Measurements from ENCODE around the gene C19orf38. TPM values are rescaled to one million over a fixed set of nuclear protein-coding genes. Genes with fewer than 3 reads are reported as not detected.
A peak's percentile ranks its signal among the peaks of the same experiment; 100 is the strongest.

The C19orf38 gene
- total RNA-seq, 1 donor from 2014 or later, result not detected

GRCh38 chr19:10878253-10878652 lies 30.0 kb downstream of the C19orf38 start:
- ATAC-seq, result no peak

GRCh38 chr19:10881403-10882107 lies 33.3 kb downstream of the C19orf38 start:
- ATAC-seq, result no peak

DNA sequence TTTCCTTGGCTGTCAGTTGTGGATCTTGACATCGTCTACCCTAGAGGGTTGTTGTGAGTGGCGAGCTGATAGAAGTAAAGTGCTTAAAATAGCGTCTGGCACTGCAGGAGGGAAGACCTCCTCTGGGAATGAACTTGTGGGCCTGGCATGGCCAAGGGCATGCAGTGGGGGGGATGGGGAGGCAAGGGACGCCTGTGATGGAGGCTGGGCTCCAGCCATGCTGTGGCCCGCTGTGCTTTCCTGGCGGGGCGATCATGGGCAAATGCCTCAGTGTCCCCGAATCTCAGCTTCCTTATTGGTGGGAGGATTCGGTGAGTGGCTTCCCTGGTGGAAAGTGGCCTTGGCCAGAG lies 33.9 kb downstream of the C19orf38 start:
- no peak for ATAC-seq

DNA sequence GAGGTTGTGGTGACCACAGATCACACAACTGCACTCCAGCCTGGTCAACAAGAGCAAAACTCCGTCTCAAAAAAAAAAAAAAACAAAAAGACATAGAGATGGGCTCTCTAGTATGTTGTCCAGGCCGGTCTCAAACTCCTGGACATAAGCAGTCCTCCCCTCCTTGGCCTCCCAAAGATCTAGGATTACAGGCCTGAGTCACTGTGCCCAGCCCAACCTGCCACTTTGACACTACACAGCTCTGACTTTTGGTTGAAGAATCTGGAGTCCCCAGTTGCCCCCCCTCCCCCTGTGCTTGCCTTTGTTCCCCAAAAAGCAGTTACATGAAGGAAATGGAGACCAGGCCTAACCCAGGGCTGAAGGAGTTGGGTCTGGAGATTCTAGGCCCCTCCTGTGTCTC lies 36.1 kb downstream of the C19orf38 start:
- ATAC-seq, result peak; percentile 12

DNA sequence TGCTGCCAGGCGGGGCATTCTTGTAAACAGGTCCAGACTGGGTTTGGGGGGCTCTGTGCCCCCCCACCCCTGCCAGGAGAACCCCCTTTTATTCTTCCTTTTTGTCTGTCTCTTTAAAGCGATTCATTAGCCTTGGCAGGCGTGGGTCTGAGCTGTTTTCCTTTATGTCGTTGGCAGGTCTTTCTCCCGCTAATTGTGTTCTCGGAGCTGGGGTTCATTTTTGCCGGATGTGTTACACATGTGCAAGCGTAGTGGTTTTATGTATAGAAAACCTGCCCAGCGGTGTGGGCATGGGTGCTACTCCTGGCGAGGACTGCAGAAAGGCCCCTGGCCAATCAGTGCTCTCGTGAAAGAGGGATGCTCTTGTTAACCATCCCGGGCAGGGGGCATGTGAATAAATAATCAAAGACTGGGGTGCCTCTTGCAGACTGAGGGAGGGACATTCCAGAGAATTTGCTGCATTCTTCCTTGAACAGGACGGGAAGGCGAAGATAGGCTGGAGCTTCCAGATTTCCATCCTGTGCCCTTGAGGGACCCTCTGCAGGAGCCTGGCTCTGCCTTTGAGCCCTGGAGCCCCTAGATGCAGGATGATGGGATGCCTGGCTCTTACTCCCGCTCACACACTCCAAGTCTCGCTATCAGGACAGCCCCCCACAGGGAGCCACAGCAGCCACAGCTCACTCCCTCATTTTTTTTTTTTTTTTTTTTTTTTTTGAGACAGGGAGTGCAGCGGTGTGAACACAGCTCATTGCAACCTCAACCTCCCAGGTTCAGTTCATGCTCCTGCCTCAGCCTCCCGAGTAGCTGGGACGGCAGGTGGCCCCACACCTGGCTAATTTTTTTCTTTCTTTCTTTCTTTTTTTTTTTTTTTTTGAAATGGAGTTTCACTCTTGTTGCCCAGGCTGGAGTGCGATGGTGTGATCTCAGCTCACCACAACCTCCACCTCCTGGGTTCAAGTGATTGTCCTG lies 37.3 kb downstream of the C19orf38 start:
- ATAC-seq, result no peak

DNA sequence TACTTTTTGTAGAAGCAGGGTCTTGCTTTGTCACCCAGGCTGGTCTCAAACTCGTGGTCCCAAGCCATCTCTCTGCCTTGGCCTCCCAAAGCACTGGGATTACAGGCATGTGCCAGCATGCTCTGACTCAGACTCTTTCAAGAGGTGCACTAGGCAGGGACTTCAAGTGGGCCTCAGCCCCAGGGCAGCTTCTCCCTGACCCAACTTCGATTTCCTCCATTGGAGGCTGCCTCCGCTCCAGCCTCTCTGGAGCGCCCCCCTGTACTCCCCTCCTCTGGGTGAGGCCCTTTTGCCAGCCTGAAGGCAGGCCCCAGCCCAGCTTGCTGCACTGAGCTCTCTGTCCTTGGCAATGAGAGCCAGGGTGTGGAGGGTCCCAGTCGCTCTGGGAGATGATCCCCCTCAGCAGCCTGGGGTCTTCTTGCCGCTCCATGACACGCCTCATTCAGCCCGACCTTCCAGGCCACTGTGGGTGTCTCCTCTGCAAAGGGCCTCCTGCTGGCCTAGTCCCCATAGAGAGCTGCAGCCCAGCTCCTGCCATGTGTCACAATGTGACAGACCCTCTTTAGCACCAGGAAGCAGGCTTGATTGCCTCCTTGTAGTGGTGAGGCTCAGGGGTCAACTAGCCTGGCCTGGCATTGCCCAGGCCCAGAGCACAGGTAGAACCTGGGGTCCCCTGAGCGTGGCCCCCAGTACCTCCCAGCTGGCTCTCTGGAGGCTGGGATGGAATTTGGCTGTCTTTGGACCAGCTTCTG lies 39.6 kb downstream of the C19orf38 start:
- ATAC-seq, result no peak

DNA sequence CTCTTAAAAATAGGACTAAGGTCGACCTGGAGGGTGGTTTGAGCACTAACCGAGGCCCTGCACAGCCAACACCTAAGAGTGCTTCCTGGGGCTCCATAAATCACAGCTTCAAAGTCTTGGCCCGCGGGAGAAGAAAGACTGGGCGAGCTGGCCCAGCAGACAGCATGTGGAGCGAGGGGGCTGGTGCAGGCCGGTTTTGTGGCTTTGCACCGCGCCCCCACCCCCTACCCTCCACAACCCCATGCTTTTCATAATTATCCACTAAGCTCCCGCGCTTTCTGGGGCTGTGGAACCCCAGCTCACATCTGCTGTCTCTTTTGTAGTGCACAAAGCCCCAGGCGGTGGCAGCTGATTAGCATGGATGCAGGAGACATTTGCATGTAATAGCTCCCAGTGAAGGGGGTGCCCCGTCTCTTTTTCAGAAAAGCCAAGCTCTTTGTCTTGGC lies 40.2 kb downstream of the C19orf38 start:
- peak; percentile 4 for ATAC-seq

DNA sequence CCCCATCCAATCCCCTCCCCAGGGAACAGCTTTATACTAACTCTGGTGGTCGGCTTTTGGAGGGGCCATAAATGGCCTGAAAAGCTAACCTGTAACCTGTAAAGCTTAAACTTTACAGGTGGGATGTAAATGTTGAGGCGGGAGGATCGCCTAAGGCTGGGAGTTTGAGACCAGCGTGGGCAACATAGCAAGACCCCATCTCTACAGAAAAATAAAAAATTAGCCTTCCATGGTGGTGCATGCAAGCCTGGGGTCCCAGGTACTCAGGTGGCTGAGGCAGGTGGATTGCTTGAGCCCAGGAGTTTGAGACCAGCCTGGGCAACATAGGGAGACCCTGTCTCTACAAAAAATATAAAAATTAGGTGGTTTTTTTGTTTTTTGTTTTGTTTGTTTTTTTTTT lies 41.7 kb downstream of the C19orf38 start:
- ATAC-seq, result no peak

- peak; percentile 89 for ATAC-seq
These were observed 43.3 kb downstream of the C19orf38 start for GRCh38 chr19:10891405-10892086.

DNA sequence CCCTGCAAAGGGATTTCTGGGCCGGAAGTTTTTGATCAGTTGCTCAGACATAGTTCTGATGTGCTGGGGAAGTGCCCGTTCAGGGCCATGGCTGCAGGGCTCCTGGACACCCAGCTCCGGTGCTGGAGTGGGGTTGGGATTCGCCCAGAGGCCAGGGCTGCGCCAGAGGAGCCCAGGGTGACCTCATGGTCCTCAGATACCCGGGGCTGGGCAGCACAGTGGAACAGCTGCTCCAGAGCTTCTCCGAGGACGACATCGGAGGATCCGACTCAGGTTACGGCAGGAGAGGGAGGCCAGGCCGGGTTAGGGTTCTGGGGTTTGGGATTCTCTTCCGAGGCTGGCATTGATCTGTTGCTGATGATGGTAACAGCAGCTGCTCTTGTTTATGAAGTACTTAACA lies 44.0 kb downstream of the C19orf38 start:
- ATAC-seq, result no peak

DNA sequence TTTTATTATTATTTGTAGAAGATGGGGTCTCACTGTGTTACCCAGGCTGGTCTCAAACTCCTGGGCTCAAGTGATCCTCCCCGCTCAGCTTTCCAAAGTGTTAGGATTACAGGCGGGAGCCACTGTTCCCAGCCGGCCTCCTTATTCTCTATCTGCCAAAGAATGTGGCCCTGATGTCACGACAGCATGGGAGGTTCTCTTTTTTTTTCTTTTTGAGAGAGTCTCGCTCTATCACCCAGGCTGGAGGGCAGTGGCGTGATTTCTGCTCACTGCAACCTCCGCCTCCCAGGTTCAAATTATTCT lies 46.6 kb downstream of the C19orf38 start:
- no peak for ATAC-seq

DNA sequence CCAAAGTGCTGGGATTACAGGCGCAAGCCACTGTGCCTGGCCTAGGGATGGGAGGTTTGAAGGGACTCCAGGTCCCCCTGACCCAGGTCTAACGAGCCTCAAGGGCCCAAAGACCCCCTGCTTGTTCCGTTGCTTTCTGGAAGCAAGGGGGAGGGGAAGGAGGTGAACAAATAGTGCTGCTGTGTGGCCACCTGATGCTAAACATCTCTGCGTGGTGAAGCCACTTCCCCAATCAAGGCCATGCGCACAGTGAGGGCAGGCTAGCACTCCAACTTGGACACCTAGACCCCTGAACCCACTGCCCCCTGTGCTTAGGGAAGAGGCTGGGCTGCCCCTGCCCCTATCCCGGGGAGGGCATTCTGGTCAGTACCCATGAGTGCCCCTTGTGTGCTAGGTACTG lies 47.1 kb downstream of the C19orf38 start:
- ATAC-seq, result no peak

DNA sequence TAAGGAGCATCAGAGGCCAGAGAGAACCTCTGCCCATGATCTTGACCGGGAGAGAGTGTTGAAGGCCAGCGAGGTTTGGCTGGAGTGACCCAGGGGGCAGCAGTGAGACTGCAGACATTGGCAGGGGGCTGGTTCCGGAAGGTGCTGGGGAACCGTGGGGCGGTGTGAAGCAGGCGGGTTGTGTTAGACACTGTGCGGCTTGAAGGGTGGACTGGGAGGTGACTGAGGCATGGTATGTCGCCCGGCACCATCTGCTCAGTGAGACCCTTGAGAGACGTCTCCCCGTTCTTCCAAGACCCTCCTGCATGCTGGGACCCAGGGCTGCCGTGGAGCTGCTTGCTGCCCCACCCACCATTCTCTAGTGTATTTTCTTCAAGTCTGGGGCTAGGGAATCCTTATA lies 47.7 kb downstream of the C19orf38 start:
- ATAC-seq, result no peak

- no peak for ATAC-seq
These were observed 48.8 kb downstream of the C19orf38 start for GRCh38 chr19:10896851-10897526.

- peak; percentile 15 for ATAC-seq
These were observed 50.4 kb downstream of the C19orf38 start for GRCh38 chr19:10898633-10899032.

DNA sequence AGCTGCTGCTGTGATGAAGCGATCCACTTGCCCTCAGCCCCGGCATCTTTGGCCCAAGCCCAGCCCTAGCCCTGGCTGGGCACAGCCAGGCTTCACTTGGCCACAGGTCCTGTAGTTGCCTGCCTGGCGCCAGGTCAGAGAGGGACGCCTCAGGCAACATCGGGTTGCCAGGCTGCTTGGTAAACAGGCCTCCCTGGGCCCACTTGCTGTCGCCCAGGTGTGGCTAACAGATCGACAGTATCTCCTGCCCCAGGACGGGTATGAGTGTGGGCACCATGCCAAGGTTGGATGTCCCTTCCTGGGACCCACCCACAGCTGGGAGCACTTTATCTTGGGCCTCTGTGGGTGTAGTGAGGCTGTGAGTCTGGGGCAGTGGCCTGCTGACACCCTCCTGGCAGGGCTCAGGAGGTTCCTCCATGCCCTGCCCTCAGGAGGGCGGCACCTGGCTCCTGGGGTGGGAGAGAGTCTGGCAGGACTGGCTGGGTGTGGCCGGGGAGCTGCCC lies 51.0 kb downstream of the C19orf38 start:
- ATAC-seq, result peak; percentile 88

- no peak for ATAC-seq
These were observed 59.7 kb downstream of the C19orf38 start for GRCh38 chr19:10907925-10908324.

- no peak for ATAC-seq
These were observed 60.3 kb downstream of the C19orf38 start for GRCh38 chr19:10908380-10908960.

- no peak for ATAC-seq
These were observed 63.6 kb downstream of the C19orf38 start for GRCh38 chr19:10911579-10912363.

DNA sequence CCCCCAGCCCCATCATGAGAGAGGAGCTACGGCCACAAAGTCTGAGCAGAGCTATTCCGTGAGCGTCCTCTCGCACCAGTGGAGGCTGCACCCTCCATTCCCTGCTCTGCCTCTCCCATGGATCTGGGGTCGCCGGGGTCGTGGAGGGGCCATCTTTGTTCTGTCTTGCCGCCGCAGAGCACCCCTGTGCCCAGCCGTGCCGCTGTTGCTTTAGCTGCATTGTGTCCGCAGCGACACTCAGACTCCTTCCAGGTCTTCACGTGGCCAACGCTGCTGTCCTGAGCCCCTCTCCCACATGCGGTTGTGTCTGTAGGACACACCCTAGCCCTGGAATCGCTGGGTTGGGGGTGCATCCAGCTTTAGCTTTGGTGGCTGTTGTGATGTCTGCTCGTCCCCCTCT lies 64.4 kb downstream of the C19orf38 start:
- no peak for ATAC-seq
